HL-60/S4 (cell line): ENCODE data around the gene MTA1.

ENCODE experiments used
- in situ Hi-C: fragments of 300-500 bp; cut with MboI; formaldehyde crosslinking; loops from 2 replicates; pipeline ENCODE4 v1.14.3; 2022; ENCODE audit warnings: low sequenced_read_pairs

Gene MTA1

GRCh38 chr14:105474483-105475268, 55.0 kb downstream of the MTA1 start, which contains the start of gene CRIP2:
TSS of gene CRIP2 (plus strand) at chr14:105474821. CDS start at chr14:105474863, 42 bp downstream.
- in situ Hi-C loops: no loop called here

- in situ Hi-C loops: no loop called here
Measured at GRCh38 chr14:105475269-105476096, 55.9 kb downstream of the MTA1 start.

GRCh38 chr14:105476097-105476830, 56.6 kb downstream of the MTA1 start:
- in situ Hi-C loops: no loop called here

- in situ Hi-C loops: no loop called here
Measured at GRCh38 chr14:105476831-105477659, 57.4 kb downstream of the MTA1 start.

GRCh38 chr14:105477660-105478397, 58.2 kb downstream of the MTA1 start:
- in situ Hi-C loops: no loop called here

GRCh38 chr14:105478398-105479251, 59.0 kb downstream of the MTA1 start:
- in situ Hi-C loops: no loop called here

- in situ Hi-C loops: loop anchor here (10.0 kb wide), 1 partner anchor 105 kb away; no protein-coding TSS in a partner anchor
Measured at GRCh38 chr14:105479431-105480158, 60.0 kb downstream of the MTA1 start.

- in situ Hi-C loops: loop anchor here (10.0 kb wide), 1 partner anchor 105 kb away; no protein-coding TSS in a partner anchor
Measured at GRCh38 chr14:105480199-105480746, 60.6 kb downstream of the MTA1 start.

- in situ Hi-C loops: loop anchor here (10.0 kb wide), 1 partner anchor 106 kb away; no protein-coding TSS in a partner anchor
Measured at GRCh38 chr14:105480807-105481801, 61.5 kb downstream of the MTA1 start.

GRCh38 chr14:105481886-105482457, 62.3 kb downstream of the MTA1 start:
- in situ Hi-C loops: loop anchor here (10.0 kb wide), 1 partner anchor 107 kb away; no protein-coding TSS in a partner anchor

- in situ Hi-C loops: loop anchor here (10.0 kb wide), 1 partner anchor 108 kb away; no protein-coding TSS in a partner anchor
Measured at GRCh38 chr14:105482486-105483110, 63.0 kb downstream of the MTA1 start.

GRCh38 chr14:105483300-105484068, 63.9 kb downstream of the MTA1 start:
- in situ Hi-C loops: loop anchor here (10.0 kb wide), 1 partner anchor 109 kb away; no protein-coding TSS in a partner anchor

GRCh38 chr14:105484069-105484996, 64.7 kb downstream of the MTA1 start:
- in situ Hi-C loops: loop anchor here (10.0 kb wide), 1 partner anchor 110 kb away; no protein-coding TSS in a partner anchor
